Stimulated activated CD8-positive, alpha-beta memory T cell treated with anti-CD3 and anti-CD28 coated beads, Interleukin-15, amount 100 ng/mL, for 1 hour (primary cell): ENCODE measurements around the gene SLC2A5.
"Not testable (repeated sequence)": the region's sequence is repeated elsewhere in the genome, so short reads cannot be mapped to it uniquely, and the experiment has no call there.

Source experiments
- DNase-seq: peaks from one replicate; pipeline ENCODE4 v3.0.0-alpha.2; 2020; ENCODE audit warnings: low read depth

Gene SLC2A5, protein sequence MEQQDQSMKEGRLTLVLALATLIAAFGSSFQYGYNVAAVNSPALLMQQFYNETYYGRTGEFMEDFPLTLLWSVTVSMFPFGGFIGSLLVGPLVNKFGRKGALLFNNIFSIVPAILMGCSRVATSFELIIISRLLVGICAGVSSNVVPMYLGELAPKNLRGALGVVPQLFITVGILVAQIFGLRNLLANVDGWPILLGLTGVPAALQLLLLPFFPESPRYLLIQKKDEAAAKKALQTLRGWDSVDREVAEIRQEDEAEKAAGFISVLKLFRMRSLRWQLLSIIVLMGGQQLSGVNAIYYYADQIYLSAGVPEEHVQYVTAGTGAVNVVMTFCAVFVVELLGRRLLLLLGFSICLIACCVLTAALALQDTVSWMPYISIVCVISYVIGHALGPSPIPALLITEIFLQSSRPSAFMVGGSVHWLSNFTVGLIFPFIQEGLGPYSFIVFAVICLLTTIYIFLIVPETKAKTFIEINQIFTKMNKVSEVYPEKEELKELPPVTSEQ

DNA sequence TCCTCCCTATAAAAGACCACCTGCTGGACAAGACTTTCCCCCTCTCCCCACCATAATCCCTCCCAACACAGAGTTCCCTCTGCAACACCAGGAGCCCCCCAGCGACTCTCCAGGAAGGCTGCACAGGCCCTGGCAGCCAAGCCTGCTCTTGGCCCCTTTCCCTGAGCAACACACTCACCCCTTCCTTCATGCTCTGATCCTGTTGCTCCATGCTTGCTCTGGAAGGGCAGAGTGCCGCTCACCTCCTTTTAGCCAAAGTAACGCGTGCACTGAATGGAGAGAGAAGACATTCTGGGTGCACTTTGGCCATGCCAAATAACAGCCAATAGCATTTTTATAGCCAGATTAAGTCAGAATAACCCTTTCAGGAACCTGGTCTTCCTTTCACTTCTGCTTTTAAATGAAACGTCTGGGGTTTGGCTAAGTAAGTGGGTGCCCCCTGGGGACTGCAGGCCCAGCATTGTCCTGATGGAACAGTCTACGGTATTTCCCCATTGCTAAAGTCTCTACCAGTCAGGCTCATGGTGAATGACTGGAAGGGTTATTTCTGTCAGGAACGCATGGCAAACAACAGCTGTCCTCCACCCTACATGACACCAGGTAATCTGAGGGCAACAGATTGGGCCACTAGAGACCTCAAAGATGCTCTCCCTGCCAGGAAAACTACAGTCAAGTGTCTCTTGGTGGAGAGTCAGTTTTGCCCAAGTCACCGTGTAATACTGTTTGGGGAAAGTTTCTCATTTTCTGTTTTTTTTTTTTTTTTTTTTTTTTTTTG is at the start of gene SLC2A5:
Gene SLC2A5 (minus strand): TSS at position 310 of the 775 bp plus-strand sequence. CDS start 99 bp downstream, at position 211.
- no peak for DNase-seq

DNA sequence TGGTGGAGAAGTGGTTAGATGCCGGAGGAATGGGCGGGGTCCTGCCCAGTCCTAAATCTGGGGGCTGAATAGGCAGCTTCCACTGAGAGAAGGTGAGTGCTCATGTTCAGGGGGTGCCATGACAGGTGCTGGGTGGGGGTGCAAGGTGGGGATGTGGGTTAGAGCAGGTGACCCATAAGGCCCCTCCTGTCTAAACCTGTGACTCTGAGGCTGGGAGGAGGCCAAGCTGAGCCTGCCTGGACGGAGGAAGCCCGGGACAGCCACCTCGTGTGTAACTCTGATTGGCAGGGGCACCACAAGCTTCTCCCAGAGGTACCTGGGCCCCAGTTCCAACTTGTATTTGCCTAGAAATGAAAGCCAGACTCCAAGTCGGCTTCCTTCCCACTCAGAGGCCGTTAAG is 48.8 kb upstream of the SLC2A5 start:
- DNase-seq = no peak

DNA sequence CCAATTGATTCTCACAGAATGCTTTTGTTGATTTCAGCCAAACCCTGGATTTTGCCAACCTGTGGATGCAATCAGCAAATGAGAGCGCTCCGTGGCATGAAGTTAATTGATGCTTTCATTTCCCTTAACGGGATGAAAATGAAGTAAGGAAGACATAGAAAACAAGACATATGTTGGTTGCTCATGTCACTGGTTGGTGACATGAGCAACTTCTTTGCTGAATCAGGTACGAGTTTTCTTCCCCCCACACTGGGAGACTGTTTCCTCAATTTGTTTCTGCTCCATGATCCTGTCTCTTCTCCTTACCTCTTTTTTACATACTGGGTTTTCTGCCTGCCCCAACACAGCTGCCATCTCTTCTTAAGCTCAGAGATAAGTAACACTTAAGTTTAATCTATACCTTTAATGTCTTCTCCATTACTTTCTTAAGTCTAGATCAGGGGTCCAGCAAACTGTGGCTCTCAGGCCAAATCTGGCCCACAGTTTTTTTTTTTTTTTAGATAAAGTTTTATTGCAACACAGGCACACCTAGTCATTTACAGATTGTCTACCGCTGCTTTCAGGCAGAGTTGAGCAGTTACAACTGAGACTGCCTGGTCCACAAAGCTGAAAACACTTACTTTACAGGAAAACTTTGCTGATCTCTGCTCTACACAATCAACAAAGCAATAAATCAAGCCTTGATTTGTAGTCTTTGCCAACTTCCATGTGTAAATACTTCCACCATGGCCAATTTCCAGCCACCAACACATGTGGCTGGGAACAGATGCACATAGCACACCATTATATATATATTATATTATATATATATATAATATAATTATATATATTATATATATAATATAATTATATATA is 46.1 kb upstream of the SLC2A5 start:
- no peak for DNase-seq

DNA sequence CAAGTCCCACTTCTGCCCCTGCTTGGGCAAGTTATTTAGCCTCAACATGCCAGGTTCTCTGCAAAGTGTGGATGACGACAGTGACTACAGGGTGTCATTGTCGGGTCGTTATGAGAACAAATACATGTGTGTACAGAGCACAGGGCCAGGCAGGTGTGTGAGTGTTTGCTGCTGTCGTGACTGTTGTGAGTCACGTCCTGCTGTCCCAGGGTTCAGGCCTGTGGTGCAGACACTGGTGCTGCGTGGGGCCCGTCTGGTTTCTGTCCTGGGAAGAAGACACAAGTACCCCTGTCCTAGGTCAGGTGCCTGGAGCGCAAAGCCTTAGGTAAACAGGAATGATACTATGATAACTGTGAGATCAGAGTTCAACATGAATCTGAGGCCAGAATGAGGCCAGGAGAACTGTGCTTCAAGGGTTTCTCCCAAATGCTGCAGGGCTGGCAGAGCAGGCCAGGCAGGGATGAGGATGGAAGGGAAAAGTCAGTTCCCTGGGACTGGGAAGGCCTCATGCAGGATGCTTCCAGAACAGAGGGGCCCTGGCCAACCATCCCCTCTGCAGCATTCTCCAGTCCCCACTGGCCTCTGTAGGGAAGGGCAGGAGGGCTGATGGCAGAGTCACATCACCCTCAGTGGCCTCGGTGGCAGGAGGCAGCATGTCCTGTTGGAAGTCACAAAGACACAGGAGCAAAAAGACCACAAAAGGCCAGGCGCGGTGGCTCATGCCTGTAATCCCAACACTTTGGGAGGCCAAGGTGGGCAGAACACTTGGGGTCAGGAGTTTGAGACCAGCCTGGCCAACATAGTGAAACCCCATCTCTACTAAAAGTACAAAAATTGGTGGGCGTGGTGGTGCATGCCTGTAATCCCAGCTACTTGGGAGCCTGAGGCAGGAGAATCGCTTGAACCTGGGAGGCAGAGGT is 43.8 kb upstream of the SLC2A5 start:
- no peak for DNase-seq

DNA sequence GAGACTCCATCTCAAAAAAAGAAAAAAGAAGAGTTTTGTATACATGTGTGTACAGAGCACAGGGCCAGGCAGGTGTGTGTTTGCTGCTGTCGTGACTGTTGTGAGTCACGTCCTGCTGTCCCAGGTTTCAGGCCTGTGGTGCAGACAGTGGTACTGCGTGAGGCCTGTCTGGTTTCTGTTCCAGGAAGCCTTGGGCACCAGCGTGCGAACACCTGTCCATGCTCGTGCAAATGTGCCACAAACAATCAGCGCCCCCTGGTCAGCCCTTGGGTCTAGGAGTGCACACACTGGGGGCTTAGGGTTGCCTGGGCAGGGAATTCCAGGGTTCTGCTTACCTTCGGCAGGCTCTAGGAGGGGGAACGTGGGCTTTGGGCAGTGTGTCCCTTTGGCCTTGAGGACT is 42.5 kb upstream of the SLC2A5 start:
- DNase-seq = no peak

DNA sequence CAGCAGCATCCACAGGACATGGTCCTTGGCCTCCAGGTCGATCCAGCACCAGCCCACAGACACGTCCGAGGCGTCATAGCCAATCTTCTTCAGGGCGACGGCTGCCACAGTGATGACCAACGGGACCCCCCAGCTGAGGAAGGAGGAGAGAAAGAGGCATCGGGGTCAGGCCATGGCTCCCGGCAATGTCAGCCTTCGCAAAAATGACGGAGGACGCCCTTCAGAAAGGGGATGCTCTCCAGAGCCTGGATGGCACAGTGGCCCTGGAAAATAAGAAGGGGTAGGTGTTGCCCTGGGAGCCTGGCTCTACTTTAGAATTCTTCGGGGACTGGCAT is 41.9 kb upstream of the SLC2A5 start:
- no peak for DNase-seq

DNA sequence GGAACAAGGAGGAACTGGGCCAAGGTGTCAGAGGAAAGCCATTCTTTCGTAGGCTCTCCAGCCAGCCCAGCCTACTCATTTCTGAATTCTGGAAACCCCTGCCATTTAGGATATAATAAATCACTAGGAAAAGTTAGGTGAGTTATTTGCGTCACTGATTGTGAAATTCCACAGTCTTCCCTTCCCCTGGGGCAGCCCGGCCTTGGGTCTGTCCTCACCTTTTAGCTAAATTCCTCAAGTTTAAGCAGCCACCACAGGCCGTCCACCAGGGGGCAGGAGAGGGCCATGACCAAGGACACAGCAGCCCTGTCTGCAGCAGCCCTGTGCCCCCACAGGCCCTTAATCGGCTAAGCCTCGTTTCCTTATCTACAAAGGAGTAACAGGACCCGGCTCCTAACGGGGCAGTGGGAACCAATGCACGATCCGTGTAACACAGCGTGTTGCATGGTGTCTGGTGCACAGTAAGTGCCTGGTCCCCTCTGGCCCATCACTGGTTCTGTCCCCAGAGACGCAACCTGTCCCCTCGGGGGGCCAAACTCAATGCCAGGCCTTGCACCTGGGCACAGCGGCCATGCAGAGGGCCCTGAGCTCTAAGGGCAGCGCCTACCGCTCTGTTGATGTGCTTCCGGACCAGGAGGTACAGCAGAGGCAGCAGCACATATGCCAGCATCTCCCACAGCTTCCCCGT is 41.4 kb upstream of the SLC2A5 start:
- DNase-seq = peak; percentile 73

DNA sequence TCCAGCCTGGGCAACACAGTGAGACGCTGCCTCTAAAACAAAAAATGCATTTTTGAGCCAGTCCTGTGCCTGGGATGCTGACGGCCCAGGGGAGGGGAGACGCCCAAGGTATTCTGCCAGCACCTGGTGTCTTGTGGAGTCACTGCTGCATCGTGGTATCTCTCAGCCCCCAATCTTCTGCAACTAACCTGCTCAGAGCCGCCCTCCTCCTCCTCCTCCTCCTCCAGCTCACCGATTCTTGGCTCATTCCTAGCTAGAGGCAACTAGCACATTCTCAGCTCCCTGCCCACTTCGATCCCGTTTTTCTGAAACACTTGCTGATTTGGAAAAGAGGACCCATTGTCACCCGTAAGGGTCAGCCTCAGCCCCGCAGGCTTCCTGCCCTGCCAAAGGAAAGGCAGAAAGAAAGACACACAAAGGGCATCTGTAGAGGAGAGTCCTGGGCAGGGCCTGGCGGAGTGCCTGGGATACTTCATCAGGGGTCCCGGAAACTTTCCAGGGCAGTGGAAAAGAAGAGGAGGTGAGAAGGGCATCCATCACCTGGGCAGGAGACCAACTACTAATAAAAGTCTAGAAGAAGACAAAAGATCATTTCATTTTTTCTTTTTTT is 38.7 kb upstream of the SLC2A5 start:
- no peak for DNase-seq

DNA sequence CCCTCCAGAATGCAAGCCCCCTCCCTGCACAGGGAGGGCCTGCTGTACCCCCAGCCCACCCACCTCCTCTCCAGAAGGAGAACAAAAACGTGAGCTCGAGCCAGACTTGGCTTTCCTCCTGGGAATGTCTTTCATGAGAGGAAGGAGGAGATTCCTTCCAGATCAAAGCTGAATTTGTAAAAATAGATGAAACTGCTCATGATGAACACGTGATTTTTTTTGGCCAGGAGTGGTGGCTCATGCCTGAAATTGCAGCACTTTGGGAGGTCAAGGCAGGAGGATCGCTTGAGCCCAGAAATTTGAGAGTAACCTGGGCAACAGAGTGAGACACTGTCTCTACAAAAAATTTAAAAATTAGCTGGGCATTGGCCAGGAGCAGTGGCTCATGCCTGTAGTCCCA is 37.7 kb upstream of the SLC2A5 start:
- no peak for DNase-seq

DNA sequence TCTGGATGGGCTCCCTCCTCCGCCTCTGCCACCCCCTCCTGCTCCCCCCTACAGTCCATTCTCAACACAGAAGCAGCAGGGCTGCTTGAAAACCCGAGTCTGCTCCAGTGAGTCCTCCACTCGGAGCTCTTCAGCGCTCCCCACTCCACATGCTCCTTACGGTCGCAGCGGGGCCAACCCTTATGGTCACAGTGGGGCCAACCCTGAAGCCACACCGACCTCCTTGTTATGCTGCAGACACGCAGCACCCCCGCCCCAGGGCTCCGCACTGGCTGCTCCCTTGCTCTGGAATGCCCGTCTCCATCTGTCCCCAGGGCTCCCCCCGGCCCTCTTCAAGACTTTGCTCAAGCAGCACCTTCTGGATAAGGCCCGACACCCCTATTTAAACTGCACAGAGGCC is 36.9 kb upstream of the SLC2A5 start:
- DNase-seq = no peak

DNA sequence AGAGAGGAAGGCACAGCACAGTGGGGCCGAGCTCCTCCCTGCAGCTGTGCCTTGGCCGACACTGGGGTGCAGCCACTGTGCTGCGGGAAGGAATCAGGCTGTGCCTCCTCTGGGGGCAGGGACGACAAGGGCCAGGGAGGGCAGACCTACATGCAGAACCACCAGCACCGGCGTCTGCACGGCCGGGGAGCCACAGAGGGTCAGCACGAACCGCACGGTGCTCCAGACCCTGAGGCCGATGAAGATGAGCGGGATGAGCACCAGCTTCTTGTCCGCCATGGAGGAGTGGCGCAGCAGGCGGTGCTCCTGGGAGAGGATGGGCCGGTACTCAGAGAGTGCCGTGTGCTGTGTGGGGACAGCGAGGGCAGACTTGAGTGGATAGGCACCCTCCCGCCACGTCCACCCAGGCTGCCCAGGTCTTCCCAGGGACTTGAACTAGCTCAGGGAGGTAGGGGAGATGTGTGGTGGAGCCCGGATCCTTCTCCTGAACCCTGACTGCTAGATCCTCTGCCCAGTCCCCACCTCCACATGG is 36.0 kb upstream of the SLC2A5 start:
- no peak for DNase-seq

DNA sequence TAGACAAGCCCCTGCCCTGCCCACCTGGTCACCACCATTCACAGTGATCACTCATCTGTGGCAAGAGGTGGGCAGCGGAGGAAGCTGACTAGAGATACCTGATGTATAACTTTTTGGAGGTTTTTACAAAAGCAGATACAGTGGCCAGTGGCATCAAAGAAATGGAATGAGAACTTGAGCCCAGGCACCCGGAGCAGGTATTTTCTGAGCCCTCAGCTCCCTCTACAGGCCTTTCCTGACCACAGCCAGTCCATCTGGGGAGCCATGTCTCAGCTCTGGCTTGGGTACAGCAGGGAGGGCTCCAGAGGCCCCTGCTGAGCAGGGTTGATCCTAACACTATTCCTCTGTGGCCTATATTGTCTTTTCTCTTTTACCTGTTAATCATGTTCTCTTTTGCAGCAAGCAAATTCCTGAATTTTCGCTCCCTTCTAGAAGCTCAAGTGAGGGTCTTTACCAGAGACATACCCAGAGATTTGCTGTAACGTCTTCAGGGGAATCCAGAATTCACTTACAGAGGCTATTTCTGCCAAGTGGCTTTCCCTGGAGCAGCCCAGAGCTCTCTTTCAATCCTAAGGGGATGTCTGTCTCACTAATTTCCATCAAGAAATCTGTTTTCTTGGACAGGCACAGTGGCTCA is 32.2 kb upstream of the SLC2A5 start:
- no peak for DNase-seq

DNA sequence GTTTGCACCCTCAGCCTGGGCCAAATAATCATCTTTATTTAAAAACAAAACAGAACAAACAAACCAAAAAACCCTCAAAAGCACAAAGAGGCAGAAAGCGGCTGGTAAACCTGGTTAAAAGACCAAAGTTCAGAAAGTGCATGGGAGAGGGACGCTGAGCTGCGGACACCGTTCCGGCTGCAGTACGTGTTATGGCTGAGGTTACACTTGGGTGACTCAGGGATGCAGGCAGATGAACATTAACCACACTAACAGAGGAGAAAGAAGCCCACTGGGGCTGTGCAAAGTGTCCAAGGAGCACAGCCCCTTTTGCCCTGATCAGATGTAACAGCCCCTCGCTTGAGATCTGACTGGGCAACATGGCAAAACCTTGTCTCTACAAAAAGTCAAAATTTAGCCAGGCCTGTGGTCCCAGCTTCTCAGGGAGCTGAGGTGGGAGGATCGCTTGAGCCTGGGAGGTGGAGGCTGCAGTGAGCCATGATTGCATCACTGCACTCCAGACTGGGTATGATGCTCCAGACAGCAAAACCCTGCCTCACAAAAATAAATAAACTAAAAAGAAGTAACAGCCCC is 31.1 kb upstream of the SLC2A5 start:
- DNase-seq = no peak

DNA sequence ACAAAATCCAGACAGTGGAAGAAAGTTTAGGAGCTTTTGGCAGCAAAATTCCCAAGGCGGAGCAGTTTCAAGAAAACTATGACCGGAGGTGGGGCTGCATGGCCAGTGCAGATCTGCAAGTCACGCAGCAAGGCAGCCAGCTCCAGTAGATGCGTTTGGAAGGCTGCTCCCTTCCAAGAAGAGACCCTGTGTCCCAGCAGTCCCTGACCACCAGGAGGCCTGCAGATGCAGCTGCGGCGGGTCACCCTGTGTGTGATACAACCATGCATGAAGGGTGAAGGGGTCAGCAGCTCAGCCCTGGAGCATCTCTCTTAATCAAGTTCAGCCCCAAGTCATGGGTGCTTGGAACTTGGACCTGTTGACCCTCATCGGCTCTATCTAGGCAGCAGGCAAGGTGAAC is 30.1 kb upstream of the SLC2A5 start:
- DNase-seq = no peak

DNA sequence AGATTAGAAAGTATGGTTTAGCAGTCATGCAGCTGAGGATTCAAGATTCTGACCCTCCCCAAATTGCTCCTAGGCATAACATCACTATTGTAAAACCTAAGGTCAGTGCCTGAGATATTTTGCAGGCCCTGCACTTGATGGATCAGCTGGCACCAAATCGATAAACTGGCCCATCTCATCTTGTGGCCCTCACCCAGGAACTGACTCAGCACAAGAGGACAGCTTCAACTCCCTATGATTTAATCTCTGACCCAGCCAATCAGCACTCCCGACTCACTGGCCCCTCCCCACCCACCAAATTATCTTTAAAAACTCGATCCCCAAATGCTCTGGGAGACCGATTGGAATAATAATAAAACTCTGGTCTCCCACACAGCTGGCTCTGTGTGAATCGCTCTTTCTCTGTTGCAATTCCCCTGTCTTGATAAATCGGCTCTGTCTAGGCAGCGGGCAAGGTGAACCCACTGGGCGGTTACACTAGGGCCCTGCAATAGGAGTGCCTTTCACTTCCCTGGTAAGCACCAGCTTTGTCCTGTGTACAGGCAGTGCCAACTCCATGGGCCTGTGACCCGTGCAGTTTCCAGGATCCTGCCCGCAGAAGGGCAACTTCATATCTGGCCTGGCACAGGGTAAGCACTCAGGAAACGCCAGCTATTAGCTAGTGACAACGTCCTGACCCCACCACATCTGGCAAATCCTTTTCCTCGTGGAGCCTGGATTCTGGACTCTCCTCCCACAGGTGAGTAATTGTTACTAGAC is 28.7 kb upstream of the SLC2A5 start:
- DNase-seq = no peak

DNA sequence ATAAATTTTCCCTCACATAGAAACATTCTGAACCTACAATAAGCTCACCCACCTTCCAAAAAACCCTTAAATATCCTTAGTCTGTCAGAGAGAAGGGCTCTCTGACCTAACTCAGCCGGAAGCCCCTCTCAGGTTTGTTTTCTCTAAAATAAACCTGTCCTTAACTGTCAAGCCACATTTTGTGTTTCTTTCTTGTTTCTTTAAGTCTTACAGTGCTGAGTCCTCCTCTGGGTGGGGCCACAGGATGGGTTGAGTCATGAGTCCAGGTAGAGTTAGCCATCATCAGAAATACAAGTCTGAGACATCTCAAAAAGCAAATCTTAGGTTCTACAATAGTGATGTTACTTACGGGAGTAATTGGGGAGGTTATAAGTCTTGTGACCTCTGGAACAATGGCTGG is 26.4 kb upstream of the SLC2A5 start:
- DNase-seq = no peak

DNA sequence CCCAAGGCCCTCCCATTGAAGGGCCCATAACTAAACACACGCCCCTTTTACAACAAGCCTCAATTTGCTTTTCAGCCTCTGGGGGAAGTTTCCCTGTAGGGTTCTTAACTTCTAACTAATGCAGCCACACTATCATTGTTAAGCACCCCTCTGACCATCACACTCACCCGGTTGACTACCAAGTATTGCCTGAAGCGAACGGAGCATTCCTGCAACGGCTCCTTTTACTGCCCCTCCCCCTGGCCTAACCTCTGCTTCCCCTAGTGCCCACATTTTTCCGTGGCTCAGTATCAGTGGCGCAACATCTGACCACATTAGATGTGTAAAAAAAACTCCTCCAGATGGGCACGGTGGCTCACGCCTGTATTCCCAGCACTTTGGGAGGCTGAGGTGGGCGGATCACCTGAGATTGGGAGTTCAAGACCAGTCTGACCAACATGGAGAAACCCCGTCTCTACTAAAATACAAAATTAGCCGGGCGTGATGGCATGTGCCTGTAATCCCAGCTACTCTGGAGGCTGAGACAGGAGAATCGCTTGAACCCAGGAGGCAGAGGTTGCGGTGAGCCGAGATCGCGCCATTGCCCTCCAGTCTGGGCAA is 24.7 kb upstream of the SLC2A5 start:
- DNase-seq = not testable (repeated sequence)

DNA sequence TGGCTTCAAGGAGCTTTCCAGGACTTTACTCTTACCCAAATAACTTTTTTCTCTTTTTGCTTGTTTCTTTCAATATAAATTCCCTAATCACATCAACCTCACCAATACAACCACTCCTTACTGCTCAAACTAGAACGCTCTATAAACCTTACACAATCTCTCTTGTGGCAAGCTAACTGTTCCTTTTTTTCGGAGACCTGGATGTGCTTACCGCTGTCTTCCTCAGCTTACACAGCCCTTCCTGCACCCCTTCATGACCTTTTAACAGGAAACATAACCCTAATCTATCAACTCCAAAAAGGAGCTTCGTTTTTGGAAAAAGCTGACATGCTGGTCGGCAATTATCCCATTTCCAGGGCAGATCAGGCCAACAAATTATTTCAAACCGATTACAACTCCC is 24.1 kb upstream of the SLC2A5 start:
- DNase-seq = no peak
